Lung (tissue), 12 donors: ENCODE data around the gene PTPN14. TPM values are rescaled to one million over a fixed set of nuclear protein-coding genes. Genes with fewer than 3 reads are reported as not detected.

ENCODE experiments used
- ATAC-seq: fragments of 200-7000 bp; cut with Tn5 transposase; one replicate; pipeline ENCODE4 v1.9.1; 2020; ENCODE audit warnings: moderate number of reproducible peaks; ENCODE audit not compliant: insufficient read depth, low FRiP score
- DNase-seq, 3 donors: peaks; one replicate each; pipeline ENCODE4 v3.0.0-alpha.2; 2013 to 2017
- H3K27ac ChIP-seq, 2 donors: one replicate each; pipeline ENCODE4 v1.5.1; 2013; ENCODE audit warnings: mild to moderate bottlenecking in 2 of 2, moderate library complexity in 2 of 2, control low read depth in 1 of 2, inconsistent platforms in 1 of 2, low read depth in 1 of 2, low read length in 1 of 2
- H3K27me3 ChIP-seq, 3 donors: one replicate each; pipeline ENCODE4 v1.5.1; 2013; ENCODE audit warnings: low read length in 2 of 3; ENCODE audit not compliant: control insufficient read depth in 3 of 3, insufficient read depth in 3 of 3
- H3K36me3 ChIP-seq, 4 donors: one replicate each; pipeline ENCODE4 v1.5.1; 2013; ENCODE audit warnings: low read length in 4 of 4, mild to moderate bottlenecking in 1 of 4, moderate library complexity in 1 of 4; ENCODE audit not compliant: control insufficient read depth in 4 of 4, insufficient read depth in 4 of 4
- H3K4me1 ChIP-seq, 5 donors: one replicate each; pipeline ENCODE4 v1.5.1; 2013; ENCODE audit warnings: low read length in 5 of 5, mild to moderate bottlenecking in 2 of 5, moderate library complexity in 1 of 5; ENCODE audit not compliant: control insufficient read depth in 5 of 5, insufficient read depth in 5 of 5
- H3K4me3 ChIP-seq: one replicate; pipeline ENCODE4 v1.5.1; 2013; ENCODE audit warnings: mild to moderate bottlenecking, control low read depth, moderate library complexity
- H3K9ac ChIP-seq, 2 donors: one replicate each; pipeline ENCODE4 v1.5.1; 2013; ENCODE audit warnings: low read length in 2 of 2, control low read depth in 1 of 2; ENCODE audit not compliant: insufficient read depth in 1 of 2
- H3K9me3 ChIP-seq, 4 donors: one replicate each; pipeline ENCODE4 v1.5.1; 2013; ENCODE audit warnings: low read length in 3 of 4, mild to moderate bottlenecking in 1 of 4, moderate library complexity in 1 of 4; ENCODE audit not compliant: control insufficient read depth in 4 of 4, insufficient read depth in 3 of 4
- CTCF ChIP-seq: IDR thresholded peaks from 2 replicates; pipeline ENCODE4 v1.5.1; 2012; ENCODE audit warnings: mild to moderate bottlenecking; ENCODE audit errors: control extremely low read depth, extremely low read depth
- WGBS, 2 donors: extraction: QIAGEN DNeasy Blood & Tissue Kit; methylation state at CpG; one replicate each; pipeline ENCODE4 v1.1.7; 2013; 5-methylcytosine and 5-hydroxymethylcytosine counted together
- polyA plus RNA-seq, 2 donors: library from polyadenylated mRNA; stranded (reverse); fragments of 200-250 nt; gene quantifications; one replicate each; pipeline ENCODE4 v1.2.1, GENCODE V29; 2013
- total RNA-seq, 2 donors: library from RNA; depleted of rRNA in 1 of 2; stranded (reverse); fragments of >200 nt in 1 of 2; gene quantifications; one replicate each; pipeline ENCODE4 v1.2.1, GENCODE V29; 2014 to 2021
- donor health status: control.
- donor health status: control.
- donor health status: Bipolar disorder and iron deficiency.
- donor health status: healthy.
- donor health status: DM: yes; HTN: yes; CAD: no.

PTPN14 gene
- total and polyA plus RNA-seq, 4 donors: 4.4 to 43.2 (median 15.2) TPM

- peaks cover 8 to 24% (median 14%) of the 10 kb centered on the region in 4 donors for H3K36me3 ChIP-seq
- no peaks in the 10 kb centered on the region for H3K27me3 ChIP-seq
- ATAC-seq (no peak), DNase-seq (no peak)
- H3K4me1 ChIP-seq: no peaks in the 10 kb centered on the region
- no peak overlapping the region for H3K9ac ChIP-seq
- H3K4me3 ChIP-seq: no peak overlapping the region
- TF ChIP-seq CTCF: no peak
- 89 to 90% methylated on average over 14 of the region's 14 CpGs for WGBS, 2 donors
- no peaks in the 10 kb centered on the region for H3K9me3 ChIP-seq
- no peak overlapping the region for H3K27ac ChIP-seq
Measured at GRCh38 chr1:214386747-214387146, 164.7 kb downstream of the PTPN14 start.

GRCh38 chr1:214386333-214386732 lies 165.1 kb downstream of the PTPN14 start:
- Histone ChIP-seq H3K27me3 (no peaks in the 10 kb centered on the region), H3K36me3 (peaks cover 8 to 27% (median 14%) of the 10 kb centered on the region in 4 donors), H3K4me1 (no peaks in the 10 kb centered on the region), H3K9me3 (no peaks in the 10 kb centered on the region), H3K27ac (no peak overlapping the region), H3K4me3 (no peak overlapping the region), H3K9ac (no peak overlapping the region)
- no peak for TF ChIP-seq CTCF
- DNase-seq (no peak), ATAC-seq (no peak)
- WGBS, 2 donors: 93 to 95% methylated on average over 7 of the region's 7 CpGs

GRCh38 chr1:214385428-214385827 lies 166.0 kb downstream of the PTPN14 start:
- no peak overlapping the region for H3K4me3 ChIP-seq
- H3K27ac ChIP-seq: no peak overlapping the region
- H3K27me3 ChIP-seq: no peaks in the 10 kb centered on the region
- DNase-seq (no peak), ATAC-seq (no peak)
- no peaks in the 10 kb centered on the region for H3K9me3 ChIP-seq
- H3K4me1 ChIP-seq: no peaks in the 10 kb centered on the region
- H3K36me3 ChIP-seq: peaks cover 8 to 23% (median 15%) of the 10 kb centered on the region in 4 donors
- WGBS, 2 donors: 95 to 98% methylated on average over 1 of the region's 1 CpG
- no peak for TF ChIP-seq CTCF
- H3K9ac ChIP-seq: no peak overlapping the region
